ENCODE measurements around the gene CD55.

DNA sequence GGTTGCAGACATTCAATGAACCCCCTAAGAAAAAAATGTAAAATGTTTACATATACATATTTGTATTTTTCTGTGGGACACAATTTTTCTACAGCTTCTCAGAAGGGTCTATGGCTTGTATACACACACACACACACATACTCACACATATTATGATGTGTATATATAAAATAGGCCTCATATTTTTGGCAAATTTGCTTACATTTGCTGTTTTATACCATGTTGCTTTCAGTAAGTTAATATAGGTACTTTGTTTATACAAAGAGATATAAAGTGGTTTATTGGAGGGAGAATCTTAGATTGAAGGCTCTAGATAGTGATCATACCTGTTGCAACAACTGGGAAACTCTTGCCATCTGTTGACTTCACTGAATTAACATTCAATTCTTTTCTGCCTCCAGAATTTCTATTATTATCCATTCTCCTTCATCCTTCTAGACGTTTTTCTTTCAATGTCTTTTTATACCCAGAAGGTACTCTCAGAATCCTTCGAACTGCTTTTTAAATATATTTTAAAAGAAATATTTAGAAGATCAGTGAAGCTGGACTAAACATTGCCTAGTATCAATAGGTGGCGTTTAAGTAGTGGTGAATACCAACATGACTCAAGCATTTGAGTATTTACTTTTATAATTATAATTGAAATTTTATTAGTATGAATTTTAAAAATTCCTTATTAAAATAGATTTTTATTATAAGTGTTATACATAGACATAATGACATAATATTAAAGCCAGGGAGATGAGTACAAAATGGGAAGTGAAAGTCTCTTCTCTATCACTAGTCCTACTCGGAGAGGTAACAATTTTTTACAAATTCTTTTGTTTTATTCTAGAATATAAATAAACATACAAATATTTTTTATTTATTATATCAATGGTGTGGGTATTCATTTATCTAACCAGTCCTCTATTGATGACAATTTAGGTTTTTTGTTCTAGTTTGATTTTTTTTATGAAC, 10.2 kb downstream of the CD55 start:
- TF ChIP-seq CTCF (IDR thresholded peaks at IDR 0.05): no peak
- TF ChIP-seq POLR2A (IDR thresholded peaks at IDR 0.05): no peak
